Measurements from ENCODE around the gene NDUFA8. TPM values are rescaled to one million over a fixed set of nuclear protein-coding genes. Genes with fewer than 3 reads are reported as not detected.

Gene NDUFA8
- total RNA-seq, 1 experiment from 2014 or later = 84.6 TPM

DNA sequence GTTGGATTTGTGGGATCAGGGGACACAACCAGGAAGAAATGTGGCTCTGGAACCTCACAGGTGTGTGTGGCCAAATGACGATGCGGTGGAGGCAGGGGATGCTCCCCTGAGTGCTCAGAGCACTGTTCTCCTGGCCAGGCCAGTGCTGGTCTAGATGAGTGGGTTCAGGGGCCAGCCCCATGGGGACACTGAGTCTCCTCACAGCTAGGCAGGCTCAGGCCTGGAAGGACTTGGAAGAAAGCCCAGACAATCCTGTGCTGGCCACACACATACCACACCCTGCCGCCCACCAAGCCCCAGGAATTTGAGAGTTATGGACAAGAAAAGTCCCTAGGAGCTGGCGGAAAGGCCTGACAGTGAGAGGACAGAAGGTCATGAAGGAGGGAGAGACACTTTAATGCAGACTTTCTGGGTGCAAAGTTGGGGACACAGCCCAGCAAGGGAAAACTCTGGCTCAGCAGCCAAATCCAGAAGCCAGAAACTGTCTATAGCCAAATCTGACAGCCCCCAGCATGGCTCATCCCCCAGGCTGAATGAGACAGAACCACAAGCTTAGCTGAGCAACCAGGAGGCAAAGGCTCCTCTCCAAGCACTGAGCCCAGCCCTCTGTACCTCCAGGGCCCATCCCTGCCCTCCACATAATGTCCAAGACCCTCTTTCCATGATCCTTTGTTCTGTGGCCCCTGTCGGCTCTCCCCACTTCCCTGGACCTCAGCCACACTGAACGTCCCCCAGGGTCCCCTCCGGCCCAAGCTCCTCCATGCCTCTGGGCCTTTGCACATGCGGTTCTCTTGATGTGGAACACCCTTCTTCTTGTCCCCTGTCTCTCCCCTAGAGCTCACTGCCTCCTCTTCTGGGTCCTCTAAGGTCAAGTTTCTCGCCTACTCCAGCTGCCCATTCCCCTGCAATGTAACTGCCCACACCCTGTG is 46.8 kb upstream of the NDUFA8 start:
- Histone ChIP-seq H2AFZ (no peak overlapping the region), H4K20me1 (ENCODE audit: insufficient read depth) (no peaks in the 10 kb centered on the region), H3K4me2 (no peak overlapping the region), H3K27ac (no peak overlapping the region), H3K27me3 (ENCODE audit: insufficient read depth, low read depth) (peaks cover 41% of the 10 kb centered on the region), H3F3A (ENCODE audit: insufficient read depth, low read depth) (no peaks in the 10 kb centered on the region), H3K9me3 (ENCODE audit: insufficient read depth, low read depth) (no peaks in the 10 kb centered on the region), H3K9me2 (ENCODE audit: insufficient read depth) (no peaks in the 10 kb centered on the region), H3K79me2 (ENCODE audit: low read depth) (no peaks in the 10 kb centered on the region), H3K4me3 (no peak overlapping the region), H3K4me1 (replicated peaks; ENCODE audit: insufficient read depth) (no peaks in the 10 kb centered on the region), H3K36me3 (ENCODE audit: low read depth) (no peaks in the 10 kb centered on the region)
- intact Hi-C loops (cut with micrococcal nuclease; ENCODE audit: unreplicated experiment) = no loop called here
- CTCF ChIA-PET = interaction anchor here (0.5 kb wide), 1 partner anchor 26 kb away, joined by 7 read pairs; no protein-coding TSS in a partner anchor
- TF ChIP-seq, protein P1, sequence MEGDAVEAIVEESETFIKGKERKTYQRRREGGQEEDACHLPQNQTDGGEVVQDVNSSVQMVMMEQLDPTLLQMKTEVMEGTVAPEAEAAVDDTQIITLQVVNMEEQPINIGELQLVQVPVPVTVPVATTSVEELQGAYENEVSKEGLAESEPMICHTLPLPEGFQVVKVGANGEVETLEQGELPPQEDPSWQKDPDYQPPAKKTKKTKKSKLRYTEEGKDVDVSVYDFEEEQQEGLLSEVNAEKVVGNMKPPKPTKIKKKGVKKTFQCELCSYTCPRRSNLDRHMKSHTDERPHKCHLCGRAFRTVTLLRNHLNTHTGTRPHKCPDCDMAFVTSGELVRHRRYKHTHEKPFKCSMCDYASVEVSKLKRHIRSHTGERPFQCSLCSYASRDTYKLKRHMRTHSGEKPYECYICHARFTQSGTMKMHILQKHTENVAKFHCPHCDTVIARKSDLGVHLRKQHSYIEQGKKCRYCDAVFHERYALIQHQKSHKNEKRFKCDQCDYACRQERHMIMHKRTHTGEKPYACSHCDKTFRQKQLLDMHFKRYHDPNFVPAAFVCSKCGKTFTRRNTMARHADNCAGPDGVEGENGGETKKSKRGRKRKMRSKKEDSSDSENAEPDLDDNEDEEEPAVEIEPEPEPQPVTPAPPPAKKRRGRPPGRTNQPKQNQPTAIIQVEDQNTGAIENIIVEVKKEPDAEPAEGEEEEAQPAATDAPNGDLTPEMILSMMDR (conservative IDR thresholded peaks at IDR 0.05) = no peak
- TF ChIP-seq EZH2 (IDR thresholded peaks at IDR 0.05; ENCODE audit: low read depth) = no peak
- POLR2A ChIA-PET (ENCODE audit: unreplicated experiment) = no interaction called here
- no TSS peak for BruUV-seq (replicated peaks)
- DNase-seq = peak in 1 of 2 experiments; percentile 25

DNA sequence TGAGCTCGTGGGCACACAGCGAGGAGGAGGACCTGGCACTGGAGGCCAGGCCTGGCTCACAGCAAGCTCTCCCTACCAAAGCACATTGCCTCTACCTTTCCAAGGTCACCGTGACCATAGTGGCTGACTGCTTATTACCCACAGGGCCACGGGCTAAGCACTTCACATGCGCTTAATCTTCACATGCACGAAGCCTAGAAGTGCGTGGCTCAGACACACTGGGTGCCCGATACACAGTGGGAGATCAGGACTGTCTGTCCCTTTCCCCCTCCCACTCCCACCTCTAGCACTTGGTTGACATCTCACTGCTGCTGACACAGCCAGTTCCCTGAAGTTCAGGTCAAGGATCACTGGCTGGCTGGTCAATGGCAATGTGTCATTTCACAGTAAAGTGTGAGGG is 45.6 kb upstream of the NDUFA8 start:
- no peaks in the 10 kb centered on the region for H3K9me3 ChIP-seq (ENCODE audit: insufficient read depth, low read depth)
- H3K27ac ChIP-seq = no peak overlapping the region
- no peak overlapping the region for H3K4me2 ChIP-seq
- H4K20me1 ChIP-seq (ENCODE audit: insufficient read depth) = no peaks in the 10 kb centered on the region
- TF ChIP-seq, protein P1 (conservative IDR thresholded peaks at IDR 0.05) = no peak
- TF ChIP-seq EZH2 (IDR thresholded peaks at IDR 0.05; ENCODE audit: low read depth) = no peak
- no peaks in the 10 kb centered on the region for H3K9me2 ChIP-seq (ENCODE audit: insufficient read depth)
- intact Hi-C loops (cut with micrococcal nuclease; ENCODE audit: unreplicated experiment) = no loop called here
- H3F3A ChIP-seq (ENCODE audit: insufficient read depth, low read depth) = no peaks in the 10 kb centered on the region
- no TSS peak for BruUV-seq (replicated peaks)
- ChIA-PET CTCF (no interaction called here), POLR2A (ENCODE audit: unreplicated experiment) (no interaction called here)
- no peak for DNase-seq
- no peaks in the 10 kb centered on the region for H3K4me1 ChIP-seq (replicated peaks; ENCODE audit: insufficient read depth)
- H3K4me3 ChIP-seq = no peak overlapping the region
- H3K79me2 ChIP-seq (ENCODE audit: low read depth) = no peaks in the 10 kb centered on the region
- H2AFZ ChIP-seq = no peak overlapping the region
- no peaks in the 10 kb centered on the region for H3K36me3 ChIP-seq (ENCODE audit: low read depth)
- H3K27me3 ChIP-seq (ENCODE audit: insufficient read depth, low read depth) = peaks cover 31% of the 10 kb centered on the region

DNA sequence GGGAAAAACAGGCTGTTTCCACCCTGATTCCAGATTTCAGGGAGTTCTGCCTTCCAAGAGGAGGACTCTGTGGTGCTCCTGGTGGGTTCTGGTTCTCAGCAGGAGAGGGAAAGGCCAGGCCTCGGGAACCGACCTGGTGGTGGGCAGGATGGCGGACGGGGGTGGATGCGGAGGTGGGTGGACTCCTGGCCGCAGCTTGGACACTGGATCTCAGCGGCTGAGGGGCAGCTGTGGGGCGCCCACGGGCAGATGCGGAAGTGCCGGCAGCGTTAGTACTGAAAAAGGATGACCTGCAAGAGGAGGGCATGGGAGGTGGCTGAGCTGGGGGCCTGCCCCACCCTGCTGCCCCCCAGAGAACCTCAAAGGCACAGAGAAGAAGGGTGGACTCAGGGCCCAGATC is 44.9 kb upstream of the NDUFA8 start:
- DNase-seq = no peak
- H3K79me2 ChIP-seq (ENCODE audit: low read depth) = no peaks in the 10 kb centered on the region
- TF ChIP-seq, protein P1 (conservative IDR thresholded peaks at IDR 0.05) = no peak
- TF ChIP-seq EZH2 (IDR thresholded peaks at IDR 0.05; ENCODE audit: low read depth) = no peak
- ChIA-PET POLR2A (ENCODE audit: unreplicated experiment) (no interaction called here), CTCF (no interaction called here)
- no peaks in the 10 kb centered on the region for H3K9me3 ChIP-seq (ENCODE audit: insufficient read depth, low read depth)
- no peaks in the 10 kb centered on the region for H3K4me1 ChIP-seq (replicated peaks; ENCODE audit: insufficient read depth)
- H3K9me2 ChIP-seq (ENCODE audit: insufficient read depth) = no peaks in the 10 kb centered on the region
- H3F3A ChIP-seq (ENCODE audit: insufficient read depth, low read depth) = no peaks in the 10 kb centered on the region
- H3K27me3 ChIP-seq (ENCODE audit: insufficient read depth, low read depth) = peaks cover 29% of the 10 kb centered on the region
- intact Hi-C loops (cut with micrococcal nuclease; ENCODE audit: unreplicated experiment) = no loop called here
- no peaks in the 10 kb centered on the region for H3K36me3 ChIP-seq (ENCODE audit: low read depth)
- H3K27ac ChIP-seq = no peak overlapping the region
- no peak overlapping the region for H3K4me2 ChIP-seq
- no peaks in the 10 kb centered on the region for H4K20me1 ChIP-seq (ENCODE audit: insufficient read depth)
- no TSS peak for BruUV-seq (replicated peaks)
- no peak overlapping the region for H3K4me3 ChIP-seq
- no peak overlapping the region for H2AFZ ChIP-seq

Measured in PC-9 (cell line).